Measurements from ENCODE around the gene TSHZ2.

The TSHZ2 gene

GRCh38 chr20:53141201-53142050 is 169.3 kb downstream of the TSHZ2 start:
- TF ChIP-seq CTCF (conservative IDR thresholded peaks at IDR 0.05; ENCODE audit: low read length), result no peak
- H3K4me3 ChIP-seq (ENCODE audit: low read length), result no peak overlapping the region
- DNase-seq (ENCODE audit: low read depth), result no peak

- DNase-seq (ENCODE audit: low read depth), result no peak
- no peak for TF ChIP-seq CTCF (conservative IDR thresholded peaks at IDR 0.05; ENCODE audit: low read length)
- H3K4me3 ChIP-seq (ENCODE audit: low read length), result no peak overlapping the region
These were observed 170.3 kb downstream of the TSHZ2 start for GRCh38 chr20:53142225-53143127.

DNA sequence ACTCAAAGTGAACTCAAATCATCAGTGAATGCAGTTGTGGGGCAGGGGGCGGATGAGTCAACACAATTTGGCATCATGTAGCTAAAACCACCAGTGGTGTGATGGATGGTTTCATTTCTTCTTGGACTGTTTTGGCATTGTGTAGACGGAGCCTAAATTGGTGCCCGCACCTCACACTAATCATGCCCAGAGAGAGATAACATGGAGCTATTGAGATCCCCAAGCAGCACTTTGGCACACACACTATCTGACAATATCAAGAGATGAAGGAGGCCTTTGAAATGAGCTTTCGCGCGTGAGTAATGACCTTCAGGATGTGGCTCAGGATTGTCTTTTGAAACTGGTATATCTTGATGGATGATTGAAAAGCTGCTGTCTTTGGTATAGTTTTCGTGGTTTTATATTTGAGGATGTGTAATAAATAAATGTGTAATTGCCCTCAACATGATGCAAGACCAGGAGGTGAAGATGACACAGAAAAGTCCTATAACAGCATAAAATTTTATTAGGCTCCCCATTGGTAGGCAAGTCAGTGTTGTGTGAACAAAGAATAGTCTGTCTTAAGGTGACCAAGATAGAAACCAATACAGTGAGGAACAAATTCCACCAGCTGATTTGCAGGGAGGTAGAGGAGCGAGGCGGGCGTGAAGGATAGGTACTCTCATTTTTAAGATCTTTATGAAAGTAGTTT is 174.2 kb downstream of the TSHZ2 start:
- TF ChIP-seq CTCF (conservative IDR thresholded peaks at IDR 0.05; ENCODE audit: low read length), result no peak
- DNase-seq (ENCODE audit: low read depth), result no peak
- H3K4me3 ChIP-seq (ENCODE audit: low read length), result no peak overlapping the region

- no peak for DNase-seq (ENCODE audit: low read depth)
- TF ChIP-seq CTCF (conservative IDR thresholded peaks at IDR 0.05; ENCODE audit: low read length), result no peak
- no peak overlapping the region for H3K4me3 ChIP-seq (ENCODE audit: low read length)
These were observed 176.6 kb downstream of the TSHZ2 start for GRCh38 chr20:53148771-53149147.

DNA sequence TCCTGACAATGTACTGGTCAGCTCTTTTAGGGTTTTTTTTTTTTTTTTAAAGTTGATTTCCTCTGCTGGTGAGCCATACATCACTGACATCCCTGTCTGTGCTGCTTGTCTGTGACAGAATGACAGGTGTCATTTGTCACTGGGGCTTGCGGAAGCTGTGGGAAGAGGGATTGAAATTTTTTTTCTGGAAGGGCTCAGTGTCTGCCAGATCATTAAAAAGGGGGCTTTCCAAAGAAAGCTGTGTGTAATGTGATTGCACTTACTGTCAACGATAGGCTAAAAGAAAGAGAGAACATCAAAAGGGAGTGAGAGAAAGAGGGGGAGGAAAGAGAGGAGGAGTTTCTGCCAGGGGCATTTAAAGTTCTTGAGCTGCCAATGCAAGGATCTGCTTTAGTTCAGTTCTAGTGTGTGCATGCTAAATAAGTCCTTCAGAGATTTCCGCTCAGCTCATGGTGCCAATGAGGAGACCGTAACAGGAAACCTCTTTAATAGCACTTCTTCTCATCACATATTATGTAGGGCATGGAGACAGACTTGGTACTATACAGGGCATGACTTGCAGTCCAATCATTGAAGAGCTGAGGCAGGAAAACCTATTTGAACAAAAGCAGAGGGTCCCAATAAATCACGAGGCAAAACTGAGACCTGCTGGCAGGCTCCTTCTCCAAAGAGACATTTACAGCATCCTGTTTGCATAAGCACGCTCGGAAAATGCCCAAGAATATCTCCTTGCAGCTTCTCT is 177.2 kb downstream of the TSHZ2 start:
- DNase-seq (ENCODE audit: low read depth), result peak; percentile 30
- TF ChIP-seq CTCF (conservative IDR thresholded peaks at IDR 0.05; ENCODE audit: low read length), result no peak
- no peak overlapping the region for H3K4me3 ChIP-seq (ENCODE audit: low read length)

GRCh38 chr20:53149890-53150205 is 177.7 kb downstream of the TSHZ2 start:
- no peak for TF ChIP-seq CTCF (conservative IDR thresholded peaks at IDR 0.05; ENCODE audit: low read length)
- DNase-seq (ENCODE audit: low read depth), result peak; percentile 11
- no peak overlapping the region for H3K4me3 ChIP-seq (ENCODE audit: low read length)
